ACC112 (cell line): ENCODE data around the gene KCNE2.

Experiments
- H2AFZ ChIP-seq: fragments of 200-600 bp; sonication (generic); one replicate; pipeline ENCODE4 v1.6.0; 2017; ENCODE audit warnings: antibody characterized with exemption, low read length; ENCODE audit not compliant: unreplicated experiment
- H3K27ac ChIP-seq: fragments of 200-600 bp; sonication (generic); 2 replicates; pipeline ENCODE4 v1.5.1; 2014; ENCODE audit warnings: low read depth, mild to moderate bottlenecking, antibody characterized with exemption, low read length, moderate library complexity
- H3K27me3 ChIP-seq: fragments of 200-600 bp; sonication (generic); 2 replicates; pipeline ENCODE4 v1.6.1; 2014; ENCODE audit warnings: mild to moderate bottlenecking, antibody characterized with exemption, low read length, moderate library complexity, mixed read lengths; ENCODE audit not compliant: insufficient read depth
- H3K36me3 ChIP-seq: fragments of 200-600 bp; sonication (generic); 2 replicates; pipeline ENCODE4 v1.6.1; 2016; ENCODE audit warnings: mild to moderate bottlenecking, antibody characterized with exemption, low read length, moderate library complexity, mixed read lengths; ENCODE audit not compliant: insufficient read depth
- H3K4me1 ChIP-seq: fragments of 200-600 bp; sonication (generic); one replicate; pipeline ENCODE4 v1.6.1; 2016; ENCODE audit warnings: low read length, mixed read lengths; ENCODE audit not compliant: insufficient read depth, unreplicated experiment, control insufficient read depth
- H3K4me3 ChIP-seq: fragments of 200-600 bp; sonication (generic); 2 replicates; pipeline ENCODE4 v1.5.1; 2014; ENCODE audit warnings: mild to moderate bottlenecking, low read depth, low read length
- H3K79me2 ChIP-seq: fragments of 200-600 bp; sonication (generic); one replicate; pipeline ENCODE4 v1.6.0; 2016; ENCODE audit warnings: low read length; ENCODE audit not compliant: control insufficient read depth, unreplicated experiment, insufficient read depth

The KCNE2 gene

GRCh38 chr21:34363733-34364132 is at the start of gene KCNE2:
Gene KCNE2 (plus strand): TSS chr21:34364006. CDS start chr21:34370479, 6,473 bp downstream.
- H3K27ac ChIP-seq: no peak within 1 kb of the TSS
- H3K79me2 ChIP-seq: no peaks in the 10 kb centered on the region
- no peak within 1 kb of the TSS for H3K4me3 ChIP-seq
- no peaks in the 10 kb centered on the region for H3K4me1 ChIP-seq
- no peaks in the 10 kb centered on the region for H3K36me3 ChIP-seq
- H3K27me3 ChIP-seq: peaks cover 7% of the 10 kb centered on the region
- H2AFZ ChIP-seq: no peak within 1 kb of the TSS

- no peak overlapping the region for H2AFZ ChIP-seq
- H3K4me3 ChIP-seq: no peak overlapping the region
- H3K27ac ChIP-seq: no peak overlapping the region
- no peaks in the 10 kb centered on the region for H3K4me1 ChIP-seq
- H3K36me3 ChIP-seq: no peaks in the 10 kb centered on the region
- H3K27me3 ChIP-seq: peaks cover 80% of the 10 kb centered on the region
- H3K79me2 ChIP-seq: no peaks in the 10 kb centered on the region
Measured at GRCh38 chr21:34319585-34319984, 44.2 kb upstream of the KCNE2 start.

GRCh38 chr21:34320011-34320410 is 43.8 kb upstream of the KCNE2 start:
- H3K79me2 ChIP-seq: no peaks in the 10 kb centered on the region
- H3K27ac ChIP-seq: no peak overlapping the region
- no peaks in the 10 kb centered on the region for H3K4me1 ChIP-seq
- no peak overlapping the region for H3K4me3 ChIP-seq
- H3K36me3 ChIP-seq: no peaks in the 10 kb centered on the region
- H3K27me3 ChIP-seq: peaks cover 82% of the 10 kb centered on the region
- H2AFZ ChIP-seq: no peak overlapping the region

GRCh38 chr21:34330055-34330454 is 33.8 kb upstream of the KCNE2 start:
- H3K79me2 ChIP-seq: no peaks in the 10 kb centered on the region
- H3K36me3 ChIP-seq: no peaks in the 10 kb centered on the region
- H3K27me3 ChIP-seq: peaks cover 21% of the 10 kb centered on the region
- H2AFZ ChIP-seq: no peak overlapping the region
- H3K27ac ChIP-seq: no peak overlapping the region
- H3K4me1 ChIP-seq: no peaks in the 10 kb centered on the region
- H3K4me3 ChIP-seq: no peak overlapping the region

DNA sequence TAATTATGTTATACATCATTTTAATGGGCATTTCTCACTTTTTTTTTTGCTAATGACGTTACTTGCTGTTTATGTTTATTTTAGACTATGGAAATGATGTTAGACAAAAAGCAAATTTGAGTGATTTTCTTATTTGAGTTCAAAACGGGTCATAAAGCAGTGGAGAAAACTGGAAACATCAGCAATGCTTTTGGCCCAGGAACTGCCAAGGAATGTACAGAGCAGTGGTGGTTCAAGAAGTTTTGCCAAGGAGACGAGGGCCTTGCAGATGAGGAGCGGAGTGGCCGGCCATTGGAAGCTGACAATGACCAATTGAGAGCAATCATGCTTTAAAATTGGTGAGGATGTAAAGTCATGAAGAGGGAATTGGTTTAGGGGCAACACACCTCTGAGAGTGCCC is 32.1 kb upstream of the KCNE2 start:
- Histone ChIP-seq H3K27me3 (peaks cover 12% of the 10 kb centered on the region), H3K79me2 (no peaks in the 10 kb centered on the region), H3K27ac (no peak overlapping the region), H3K36me3 (no peaks in the 10 kb centered on the region), H3K4me1 (peaks cover 5% of the 10 kb centered on the region), H3K4me3 (no peak overlapping the region), H2AFZ (no peak overlapping the region)

- peaks cover 11% of the 10 kb centered on the region for H3K4me1 ChIP-seq
- H3K36me3 ChIP-seq: no peaks in the 10 kb centered on the region
- no peak overlapping the region for H2AFZ ChIP-seq
- peaks cover 10% of the 10 kb centered on the region for H3K27me3 ChIP-seq
- no peak overlapping the region for H3K27ac ChIP-seq
- no peak overlapping the region for H3K4me3 ChIP-seq
- no peaks in the 10 kb centered on the region for H3K79me2 ChIP-seq
Measured at GRCh38 chr21:34332347-34332746, 31.5 kb upstream of the KCNE2 start.

- peaks cover 12% of the 10 kb centered on the region for H3K4me1 ChIP-seq
- no peak overlapping the region for H3K4me3 ChIP-seq
- H3K36me3 ChIP-seq: no peaks in the 10 kb centered on the region
- H2AFZ ChIP-seq: no peak overlapping the region
- H3K79me2 ChIP-seq: no peaks in the 10 kb centered on the region
- no peak overlapping the region for H3K27ac ChIP-seq
- peaks cover 6% of the 10 kb centered on the region; the same call in 1 of the 2 replicates for H3K27me3 ChIP-seq
Measured at GRCh38 chr21:34333121-34333739, 30.6 kb upstream of the KCNE2 start.

- H3K27me3 ChIP-seq: no peaks in the 10 kb centered on the region
- no peaks in the 10 kb centered on the region for H3K79me2 ChIP-seq
- H3K36me3 ChIP-seq: no peaks in the 10 kb centered on the region
- H3K27ac ChIP-seq: no peak overlapping the region
- no peak overlapping the region for H3K4me3 ChIP-seq
- H3K4me1 ChIP-seq: peaks cover 12% of the 10 kb centered on the region
- no peak overlapping the region for H2AFZ ChIP-seq
Measured at GRCh38 chr21:34335316-34335715, 28.5 kb upstream of the KCNE2 start.

DNA sequence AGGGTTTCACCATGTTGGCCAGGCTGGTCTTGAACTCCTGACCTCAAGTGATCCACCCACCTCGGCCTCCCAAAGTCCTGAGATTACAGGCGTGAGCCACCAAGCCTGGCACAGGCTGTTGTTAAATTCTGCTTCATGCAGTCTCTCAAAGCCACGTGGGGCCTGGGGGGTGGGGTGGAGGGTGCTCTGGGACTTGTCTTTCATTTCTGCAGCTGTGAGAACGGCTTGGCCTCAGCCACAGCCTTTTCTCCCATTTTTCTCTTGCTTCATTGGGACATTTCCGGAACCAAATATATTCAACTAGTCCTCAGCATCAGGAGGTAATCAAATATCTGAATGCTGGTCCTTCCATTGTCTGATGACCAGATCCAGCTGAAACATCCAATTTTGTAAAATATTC is 27.6 kb upstream of the KCNE2 start:
- Histone ChIP-seq H3K36me3 (no peaks in the 10 kb centered on the region), H2AFZ (peak overlapping the region; percentile 72), H3K4me3 (peak overlapping the region; percentile 7; the same call in 1 of the 2 replicates), H3K79me2 (no peaks in the 10 kb centered on the region), H3K27me3 (no peaks in the 10 kb centered on the region), H3K4me1 (peaks cover 12% of the 10 kb centered on the region), H3K27ac (peak overlapping the region; percentile 47; the same call in 1 of the 2 replicates)

DNA sequence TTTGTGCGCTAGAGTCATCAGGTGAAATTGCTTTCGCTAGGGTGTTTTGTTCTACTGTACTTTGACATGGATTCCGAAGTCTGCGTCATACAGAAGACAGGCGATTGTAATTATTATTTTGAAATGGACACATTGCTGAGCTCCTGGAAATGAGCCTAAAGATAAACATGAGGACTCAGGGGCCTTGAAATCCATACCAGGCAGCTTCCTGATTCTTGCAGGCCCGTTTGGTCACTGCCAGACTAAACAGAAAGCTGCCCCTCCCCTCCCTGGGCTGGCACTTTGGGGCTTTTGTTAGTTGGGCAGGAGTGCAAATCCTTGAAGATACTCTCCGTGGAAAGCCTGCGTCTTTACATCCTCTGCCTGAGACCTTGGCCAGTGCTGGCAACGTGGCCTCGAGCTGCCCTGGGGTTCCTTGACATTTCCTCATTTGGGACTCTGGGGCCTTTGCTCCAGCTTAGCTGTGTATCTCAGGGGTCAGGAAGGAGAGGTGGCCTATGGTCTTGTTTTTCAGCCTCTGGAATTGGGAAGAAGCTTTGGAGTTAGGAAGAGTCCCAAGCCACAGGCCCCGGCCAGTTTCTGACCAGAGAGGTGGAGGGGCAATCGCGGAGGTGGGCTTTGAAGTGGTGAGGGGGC is 26.9 kb upstream of the KCNE2 start:
- Histone ChIP-seq H3K36me3 (no peaks in the 10 kb centered on the region), H2AFZ (peak overlapping the region; percentile 72), H3K27me3 (no peaks in the 10 kb centered on the region), H3K4me1 (peaks cover 12% of the 10 kb centered on the region), H3K4me3 (peak overlapping the region; percentile 7; the same call in 1 of the 2 replicates), H3K27ac (peak overlapping the region; percentile 47), H3K79me2 (no peaks in the 10 kb centered on the region)

GRCh38 chr21:34337741-34338140 is 26.1 kb upstream of the KCNE2 start:
- Histone ChIP-seq H3K4me1 (peaks cover 12% of the 10 kb centered on the region), H2AFZ (no peak overlapping the region), H3K79me2 (no peaks in the 10 kb centered on the region), H3K4me3 (no peak overlapping the region), H3K27me3 (no peaks in the 10 kb centered on the region), H3K27ac (no peak overlapping the region), H3K36me3 (no peaks in the 10 kb centered on the region)
